Non-pigmented ciliary epithelial cell (primary cell): ENCODE results near the gene RBMS1.

Experiments
- DNase-seq: peaks from one replicate; pipeline ENCODE4 v3.0.0-alpha.2; 2010; ENCODE audit warnings: low read depth

Gene RBMS1

DNA sequence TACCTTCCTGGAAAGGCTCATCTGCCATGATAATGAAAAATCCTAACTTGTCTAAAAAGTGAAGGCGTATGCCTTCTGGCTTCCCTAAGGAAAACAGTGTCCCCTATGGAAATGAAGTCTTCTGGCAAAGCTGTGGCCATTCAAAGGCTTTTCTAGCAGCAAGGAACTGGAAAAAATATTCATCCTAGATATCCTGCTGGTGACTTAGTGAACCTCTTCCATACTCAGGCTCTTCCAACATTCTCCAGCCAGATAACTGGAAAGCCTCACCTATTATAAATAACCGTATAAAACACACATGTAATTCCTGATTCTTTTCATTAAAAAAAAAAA, 84.7 kb downstream of the RBMS1 start:
- no peak for DNase-seq

DNA sequence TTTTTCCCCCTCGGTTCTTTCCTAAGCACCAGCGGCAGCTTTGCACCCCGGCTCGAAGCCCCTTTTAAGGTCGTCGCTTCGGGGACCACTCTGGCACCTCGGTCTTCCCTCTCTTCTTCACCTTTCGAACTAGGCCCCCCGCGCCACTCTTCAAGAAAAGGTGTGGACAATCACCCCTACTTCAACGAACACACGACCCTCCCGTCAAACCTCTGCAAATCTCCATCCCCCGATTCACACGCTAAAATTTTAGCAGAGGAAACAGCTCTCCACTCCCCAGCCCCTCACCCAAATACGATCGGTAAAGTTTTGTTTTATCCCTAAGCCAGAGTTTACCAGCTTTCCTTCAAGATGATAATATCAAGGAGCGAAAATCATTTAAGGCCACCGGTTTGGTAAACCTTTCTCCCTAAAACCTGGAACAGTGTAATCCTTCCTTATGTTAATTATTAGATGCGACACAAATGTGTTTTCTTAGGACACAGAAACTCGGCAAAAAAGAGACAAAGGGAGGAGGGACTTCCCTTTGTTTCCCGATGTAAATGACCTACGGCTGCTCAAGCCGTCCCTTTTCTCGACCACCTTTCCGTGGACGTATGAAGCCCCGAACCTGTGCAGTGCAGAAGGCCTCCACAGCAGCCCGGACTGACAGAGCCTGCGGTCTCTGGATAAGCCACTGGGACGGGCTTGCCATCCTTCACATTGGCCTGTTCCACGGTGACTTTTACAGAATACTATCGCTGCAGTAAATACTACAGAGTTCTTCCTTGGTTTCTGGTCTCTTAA, 85.2 kb downstream of the RBMS1 start:
- no peak for DNase-seq

DNA sequence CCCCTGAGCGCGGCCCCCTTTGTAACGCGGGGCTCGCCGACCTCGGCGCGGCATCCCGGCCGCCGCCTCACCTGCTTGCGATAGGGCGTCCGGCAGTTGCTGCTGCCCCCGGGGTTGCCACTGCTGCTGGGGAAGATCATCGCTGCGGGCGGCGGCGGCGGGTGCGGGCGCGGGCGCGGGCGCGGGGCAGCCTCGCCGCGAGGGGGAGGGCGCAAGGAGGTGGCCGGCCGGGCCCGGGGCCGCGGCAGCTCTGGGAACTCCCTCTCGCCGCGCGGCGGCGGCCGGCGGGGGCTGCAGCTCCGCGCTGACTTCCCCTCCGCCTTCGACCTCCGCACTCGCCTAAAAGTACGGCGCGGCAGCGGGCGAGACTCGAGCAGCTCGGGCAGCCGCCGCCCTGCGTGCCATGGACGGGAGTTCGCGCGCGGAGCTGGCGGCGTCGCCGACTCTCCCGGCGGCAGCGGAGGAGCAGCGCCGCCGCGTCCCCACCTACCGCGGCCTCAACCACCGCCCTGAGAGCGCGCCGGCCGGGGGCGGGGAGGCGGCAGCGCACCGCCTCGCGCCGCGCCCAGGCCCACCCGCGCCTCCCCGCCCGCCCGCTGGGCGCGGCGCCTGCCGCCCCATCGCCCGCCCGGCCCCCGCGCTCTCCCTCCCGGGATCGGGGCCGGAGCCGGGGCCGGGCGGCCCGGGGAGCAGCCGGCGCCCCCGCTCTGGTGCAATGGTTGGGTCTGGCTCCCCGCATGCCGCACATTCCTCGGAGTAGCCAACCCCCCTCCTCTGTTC, 86.0 kb downstream of the RBMS1 start:
- DNase-seq: no peak

DNA sequence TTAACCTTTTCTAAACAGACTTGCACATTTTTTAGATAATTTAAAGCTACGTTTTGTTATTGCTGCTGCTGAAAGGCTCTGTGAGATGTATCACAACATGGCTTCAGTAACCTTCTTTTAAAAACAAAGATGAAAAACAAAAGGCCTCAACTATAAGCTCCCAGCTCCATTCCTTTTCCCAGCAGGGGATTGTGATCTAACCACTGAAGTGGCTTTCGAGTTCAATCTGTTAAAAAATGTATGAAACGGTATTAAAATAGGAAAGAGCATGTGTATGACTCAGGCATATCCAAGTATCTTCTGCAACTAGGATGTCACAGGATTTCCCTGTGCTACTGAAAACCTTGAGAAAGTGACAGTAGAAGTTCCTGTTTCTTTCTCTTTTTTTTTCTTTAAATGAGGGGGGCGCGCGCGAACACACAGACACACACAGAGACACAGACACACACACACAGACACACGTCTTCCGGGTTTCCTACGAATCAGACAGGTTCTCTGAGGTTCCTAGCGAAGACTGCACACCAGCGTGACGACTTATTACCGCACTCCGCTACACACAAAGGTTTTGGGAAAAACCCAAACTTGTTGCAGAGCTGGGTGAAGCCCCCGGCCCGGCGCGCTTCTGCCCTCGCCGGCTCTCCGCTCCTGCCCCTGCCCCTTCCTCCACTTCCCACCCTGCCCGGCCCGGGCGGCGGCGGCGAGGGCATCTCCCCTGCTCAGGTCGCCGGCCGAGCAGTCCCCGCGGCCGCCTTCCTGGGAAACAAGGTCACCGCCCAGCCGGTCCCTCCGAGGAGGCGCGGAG, 86.8 kb downstream of the RBMS1 start:
- no peak for DNase-seq

DNA sequence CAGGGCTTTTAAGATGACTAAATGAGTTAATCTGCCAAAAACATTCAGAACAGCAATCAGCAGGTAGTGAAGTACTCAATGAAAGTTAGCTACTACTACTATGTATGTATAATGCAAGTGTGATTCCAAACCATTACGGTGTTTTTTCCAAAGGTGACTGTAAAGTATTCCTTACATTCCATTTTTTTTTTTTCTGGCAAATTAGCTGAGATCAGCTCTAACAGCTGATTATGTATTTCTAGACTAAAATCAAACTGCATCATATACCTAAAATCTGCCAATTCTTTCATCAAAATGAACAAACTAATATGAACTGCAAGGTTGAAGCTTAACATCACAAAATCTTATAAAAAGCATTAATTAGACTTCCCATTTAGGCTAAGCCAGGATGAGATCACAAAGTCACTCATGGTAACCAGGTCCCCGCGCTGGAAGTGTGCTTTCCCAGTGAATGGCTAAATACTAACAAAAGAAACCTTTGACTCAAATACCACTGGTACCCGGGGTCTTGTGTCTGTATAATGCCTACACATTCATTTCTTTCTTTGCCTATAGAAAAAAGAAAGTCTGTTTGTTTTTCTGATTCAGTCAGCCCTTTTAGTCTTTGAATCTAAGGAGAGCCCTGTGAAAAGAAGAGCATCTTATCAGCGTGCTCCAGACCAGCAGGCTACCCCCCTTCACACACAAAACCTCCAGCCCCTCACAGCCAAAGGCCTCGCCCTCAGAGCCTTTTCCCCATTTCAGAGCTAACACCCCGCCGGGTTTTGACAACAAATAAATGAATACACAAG, 88.3 kb downstream of the RBMS1 start:
- no peak for DNase-seq

DNA sequence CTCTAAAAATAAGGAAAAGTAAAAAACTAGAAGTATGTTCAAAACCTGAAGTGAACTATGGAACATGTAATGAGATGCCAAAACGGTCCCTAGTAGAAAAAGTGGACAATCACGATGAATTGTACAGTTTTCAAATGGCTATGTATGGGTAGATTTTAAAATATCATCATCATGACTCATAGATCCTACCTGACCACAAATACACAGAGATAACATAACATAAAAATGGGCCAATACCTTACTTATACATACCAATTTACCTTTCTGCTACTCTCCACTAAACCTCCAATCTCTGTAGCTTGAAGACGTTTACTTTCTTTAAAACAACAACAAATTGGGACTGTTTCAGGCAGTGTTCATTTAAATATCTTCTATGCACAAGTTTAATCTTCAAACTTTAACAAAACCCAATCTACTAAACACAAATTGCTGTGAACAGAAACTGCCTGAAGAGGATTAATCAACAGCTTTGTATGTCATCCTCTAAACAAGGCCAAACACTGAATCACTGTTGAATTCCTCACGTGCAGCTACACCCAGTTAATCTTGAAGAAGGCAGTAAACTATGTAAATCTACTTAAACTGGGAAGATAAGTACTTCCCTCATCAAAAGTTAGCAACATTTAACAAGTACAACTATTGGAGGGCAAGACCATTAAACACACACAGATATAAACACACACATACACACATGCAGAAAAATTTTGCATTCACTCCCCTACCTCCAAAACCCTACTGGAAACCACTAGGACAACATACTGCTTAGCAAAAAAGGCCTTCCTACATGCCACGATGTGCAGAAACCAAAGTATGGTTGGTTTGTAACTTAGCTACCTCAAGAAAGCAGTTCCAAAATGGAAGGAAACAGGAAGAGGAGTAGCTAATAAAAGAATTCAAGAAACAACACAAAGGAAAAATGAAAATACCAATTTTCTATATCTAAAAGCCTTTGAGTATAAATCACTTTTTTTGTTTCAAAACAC, 90.3 kb downstream of the RBMS1 start:
- DNase-seq: no peak

DNA sequence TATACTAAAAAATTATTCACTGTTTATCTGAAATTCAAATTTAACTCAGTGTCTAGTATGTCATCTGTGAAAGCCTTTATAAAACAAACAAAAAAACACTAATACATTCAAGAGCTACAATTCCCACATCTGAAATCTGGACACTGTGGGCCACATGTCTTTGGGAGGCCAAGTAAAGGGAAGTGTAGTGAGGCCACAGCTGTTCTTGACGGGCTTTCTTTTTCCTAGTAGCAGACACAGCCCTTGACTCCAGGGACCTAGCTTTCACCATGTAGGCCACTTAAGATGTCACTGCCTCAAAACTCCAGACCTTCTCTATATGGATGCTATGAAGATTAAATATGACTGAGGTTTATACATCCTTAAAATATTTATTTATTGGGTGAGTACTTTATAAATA, 91.1 kb downstream of the RBMS1 start:
- DNase-seq: no peak

DNA sequence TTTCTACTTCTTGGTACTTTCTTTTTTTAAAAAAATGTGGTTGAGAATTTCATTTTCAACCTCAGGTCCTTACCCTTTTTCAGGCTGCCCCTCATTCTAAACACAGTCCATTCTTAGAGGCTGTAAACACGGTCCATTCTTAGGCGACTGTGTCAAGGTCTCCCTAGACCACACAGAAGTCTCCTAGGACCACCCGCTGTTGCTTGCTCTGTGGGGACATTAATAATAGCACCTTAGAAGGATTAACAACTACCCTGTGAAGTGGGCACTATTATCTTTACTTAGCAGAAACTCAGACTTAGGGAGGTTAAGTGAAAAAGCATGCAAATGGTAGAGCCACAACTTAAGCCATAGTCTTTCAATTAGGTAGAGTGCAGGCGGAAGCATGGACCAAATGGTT, 91.7 kb downstream of the RBMS1 start:
- no peak for DNase-seq

DNA sequence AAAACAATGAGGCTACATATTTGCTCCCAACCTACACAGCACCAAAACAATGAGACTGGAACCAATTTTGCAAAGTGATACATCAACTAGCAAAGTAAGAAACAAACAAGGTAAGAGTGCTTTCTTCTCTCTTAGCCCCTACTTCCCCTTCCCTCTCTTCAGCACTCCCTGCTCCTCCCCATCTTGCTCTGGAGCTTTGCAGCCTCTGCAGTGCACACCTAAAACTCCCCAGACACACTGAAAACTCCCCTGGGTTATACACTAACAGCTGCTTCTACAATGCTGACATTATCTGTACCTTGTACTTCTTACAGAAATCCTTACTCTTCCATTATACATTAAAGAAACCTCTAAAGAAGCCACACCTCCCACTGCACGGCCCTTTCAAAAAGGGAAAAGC, 93.7 kb downstream of the RBMS1 start:
- DNase-seq: no peak

DNA sequence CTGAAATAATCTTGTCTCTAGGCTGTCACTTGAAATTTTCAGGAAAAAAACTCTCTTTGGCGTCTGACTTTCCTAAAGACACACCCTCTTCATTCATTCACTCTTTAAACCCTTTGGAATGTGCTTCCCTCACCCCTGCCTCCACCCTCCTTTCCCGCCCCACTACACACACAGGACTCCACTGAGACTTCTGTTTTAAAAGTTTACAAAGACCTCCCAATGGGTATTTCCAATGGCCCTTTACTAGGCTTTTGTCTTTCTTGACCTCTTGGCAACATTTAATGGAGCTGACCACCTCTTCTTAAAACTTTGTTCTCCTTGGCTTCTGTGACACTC, 96.1 kb downstream of the RBMS1 start:
- DNase-seq: no peak

DNA sequence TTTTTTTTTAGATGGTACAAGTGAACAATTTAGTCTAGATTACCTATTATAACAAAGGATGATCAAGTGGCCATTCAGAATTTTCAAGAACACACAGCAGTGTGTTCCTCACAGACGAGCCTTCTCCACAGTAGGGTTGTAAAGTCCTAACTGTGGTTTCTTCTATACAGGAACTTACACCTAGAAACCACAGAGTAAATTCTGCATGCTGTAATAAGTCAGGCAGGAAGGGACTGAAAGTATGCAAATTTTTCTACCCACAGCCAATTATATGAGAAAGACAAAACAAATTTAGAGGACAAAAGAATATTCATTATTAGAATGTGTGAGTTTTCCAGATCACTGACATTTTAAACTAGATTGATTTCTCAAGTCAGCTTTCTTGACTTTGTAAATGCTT, 99.5 kb downstream of the RBMS1 start:
- no peak for DNase-seq

DNA sequence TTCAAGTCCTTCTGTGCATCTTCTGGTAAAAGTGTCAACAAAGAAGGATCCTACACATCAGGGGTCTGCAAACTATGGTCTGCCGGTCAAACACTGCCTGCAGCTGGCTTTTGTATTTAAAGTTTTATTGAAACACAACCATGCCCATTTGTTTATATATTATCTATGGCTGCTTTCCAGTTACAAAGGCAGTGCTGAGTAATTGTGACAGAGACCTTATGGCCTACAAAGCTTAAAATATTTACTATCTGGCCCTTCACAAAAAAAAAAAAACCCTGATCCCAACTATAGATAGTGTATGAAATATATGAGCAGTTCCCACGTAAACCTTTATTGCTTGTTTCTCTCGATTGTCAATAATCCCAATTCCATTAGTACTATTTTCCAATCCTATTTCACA, 101.4 kb downstream of the RBMS1 start:
- DNase-seq: no peak

DNA sequence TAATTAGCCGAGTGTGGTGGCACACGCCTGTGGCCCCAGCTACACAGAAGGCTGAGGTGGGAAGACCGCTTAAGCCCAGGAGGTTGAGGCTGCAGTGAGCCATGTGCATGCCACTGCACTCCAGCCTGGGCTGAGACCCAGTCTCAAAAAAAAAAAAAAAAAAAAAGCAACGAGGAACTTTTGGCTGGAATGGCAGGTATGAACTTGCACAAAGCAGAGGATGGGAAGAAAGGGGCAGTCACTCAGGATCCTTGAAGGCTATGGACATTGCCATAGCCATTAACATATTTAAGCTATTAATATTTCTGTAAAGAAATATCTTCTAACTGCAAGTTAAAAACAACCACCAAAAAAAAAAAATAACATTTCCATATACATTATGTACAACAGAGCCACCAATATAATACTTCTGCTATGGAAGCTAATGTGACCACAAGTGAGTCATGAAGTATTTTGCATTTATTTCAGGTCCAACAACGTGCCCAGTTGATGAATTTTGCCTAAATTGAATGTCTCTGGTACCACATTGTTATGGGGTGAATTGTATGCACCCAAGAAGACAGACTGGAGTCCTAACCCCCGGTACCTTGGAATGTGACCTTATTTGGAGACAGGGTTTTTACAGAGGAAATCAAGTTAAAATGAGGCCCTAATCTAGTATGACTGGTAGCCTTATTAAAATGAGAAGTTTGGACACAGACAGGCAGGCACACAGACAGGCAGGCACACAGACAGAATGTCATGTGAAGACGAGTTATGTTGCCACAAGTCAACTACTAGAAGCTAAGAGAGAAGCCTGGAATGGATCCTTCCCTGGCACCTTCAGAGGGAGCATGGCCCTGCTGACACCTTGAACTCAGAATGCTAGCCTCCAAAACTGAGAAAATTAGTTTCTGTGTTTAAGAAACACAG, 102.8 kb downstream of the RBMS1 start:
- no peak for DNase-seq

DNA sequence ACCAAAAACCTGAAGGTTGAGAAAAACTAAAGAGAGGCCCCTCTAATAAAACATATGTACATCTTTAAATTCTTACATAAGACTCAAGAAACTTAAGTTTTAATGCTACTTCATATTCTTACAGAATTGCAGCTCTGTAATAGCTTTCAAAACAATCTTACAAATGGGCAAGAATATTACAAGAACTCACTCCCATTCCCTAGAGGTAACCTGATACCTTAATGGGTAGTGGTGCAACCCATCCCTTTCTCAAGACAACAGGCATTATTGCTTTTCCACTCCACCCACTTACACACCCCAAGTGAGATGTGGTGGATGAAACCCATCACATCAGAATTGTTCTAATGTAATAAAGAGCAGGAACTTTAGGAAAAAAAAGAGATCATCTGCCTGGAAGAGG, 103.7 kb downstream of the RBMS1 start:
- DNase-seq: no peak

DNA sequence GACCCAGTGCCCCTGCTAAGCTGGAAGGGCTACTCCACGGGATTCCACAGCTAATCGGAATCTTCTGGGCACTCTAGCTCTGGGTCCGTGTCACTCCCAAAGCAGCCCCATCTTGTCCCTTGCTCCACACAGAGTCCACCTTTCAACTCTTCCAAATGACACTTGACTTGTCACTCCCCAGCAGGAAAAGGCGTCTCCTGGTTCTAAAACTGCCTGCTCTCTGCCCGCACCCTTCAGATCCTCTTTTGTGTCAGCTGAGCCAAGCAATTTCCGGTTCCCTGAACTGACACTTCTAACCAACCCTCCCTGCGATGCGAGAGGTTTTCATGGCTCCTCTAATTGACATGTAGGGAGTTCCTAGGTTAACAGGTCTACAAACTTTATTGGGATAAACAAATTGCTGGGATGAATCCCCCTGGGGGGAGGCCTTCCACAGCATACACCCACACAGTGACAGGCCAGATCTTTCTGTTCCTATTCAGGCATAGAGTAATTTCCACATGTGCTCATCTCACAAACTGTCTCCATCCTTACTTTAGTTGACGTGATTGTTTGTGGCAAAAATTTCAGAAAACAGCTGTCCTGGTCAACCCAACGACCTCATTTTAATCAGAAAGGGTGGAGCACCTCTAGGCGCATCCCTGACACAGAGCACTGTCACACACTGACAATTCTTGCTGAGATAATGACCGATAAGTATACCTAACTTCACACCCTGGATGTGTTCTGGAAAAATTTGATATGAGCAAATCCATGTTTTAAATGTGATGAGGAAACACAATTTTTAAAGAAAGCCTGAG, 104.9 kb downstream of the RBMS1 start:
- DNase-seq: no peak

DNA sequence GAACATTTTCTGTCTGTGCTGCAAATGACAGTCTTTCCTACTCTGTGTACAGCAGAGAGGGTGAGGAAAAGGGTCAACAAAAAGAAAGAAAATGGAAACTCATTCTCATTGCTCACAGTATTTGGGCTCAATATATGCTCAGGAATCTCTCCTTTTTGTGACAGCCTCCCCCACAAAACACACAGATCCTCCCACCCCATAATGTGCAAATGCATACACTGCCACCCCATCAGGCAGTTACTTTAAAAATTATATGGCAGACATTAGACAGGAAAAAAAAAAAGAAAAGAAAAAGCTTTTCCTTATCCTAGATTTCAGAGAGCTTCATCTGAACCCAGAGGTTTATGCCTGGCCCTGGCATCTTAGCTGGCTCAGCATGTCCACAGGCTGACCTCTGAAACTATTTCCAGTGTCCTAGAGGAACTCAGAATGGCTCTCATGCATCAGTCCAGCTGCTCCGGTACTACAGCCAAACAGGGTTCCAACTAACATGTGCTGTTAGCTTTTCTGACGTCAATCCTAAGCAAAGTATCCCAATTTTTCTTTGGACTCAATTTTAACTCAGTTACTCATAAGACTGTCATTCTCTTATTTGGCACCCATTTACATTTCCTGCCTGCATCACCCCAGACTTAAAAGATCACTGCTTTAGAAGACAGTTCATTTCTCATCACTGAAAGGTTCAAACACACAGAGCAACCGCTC, 105.9 kb downstream of the RBMS1 start:
- peak; percentile 92 for DNase-seq

DNA sequence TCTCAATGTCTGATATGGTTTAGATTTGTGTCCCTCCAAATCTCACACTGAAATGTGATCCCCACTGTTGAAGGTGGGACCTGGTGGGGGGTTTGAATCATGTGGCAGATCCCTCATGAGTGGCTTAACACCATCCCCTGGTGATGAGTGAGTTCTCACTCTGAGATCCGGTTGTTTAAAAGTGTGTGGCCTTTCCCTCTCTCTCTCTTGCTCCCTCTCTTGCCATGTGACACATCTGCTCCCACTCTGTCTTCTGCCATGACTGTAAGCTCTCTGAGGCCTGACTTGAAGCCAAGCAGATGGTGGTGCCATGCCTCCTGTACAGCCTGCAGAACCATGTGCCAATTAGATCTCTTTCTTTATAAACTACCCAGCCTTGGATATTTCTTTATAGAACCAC, 108.8 kb downstream of the RBMS1 start:
- DNase-seq: no peak

DNA sequence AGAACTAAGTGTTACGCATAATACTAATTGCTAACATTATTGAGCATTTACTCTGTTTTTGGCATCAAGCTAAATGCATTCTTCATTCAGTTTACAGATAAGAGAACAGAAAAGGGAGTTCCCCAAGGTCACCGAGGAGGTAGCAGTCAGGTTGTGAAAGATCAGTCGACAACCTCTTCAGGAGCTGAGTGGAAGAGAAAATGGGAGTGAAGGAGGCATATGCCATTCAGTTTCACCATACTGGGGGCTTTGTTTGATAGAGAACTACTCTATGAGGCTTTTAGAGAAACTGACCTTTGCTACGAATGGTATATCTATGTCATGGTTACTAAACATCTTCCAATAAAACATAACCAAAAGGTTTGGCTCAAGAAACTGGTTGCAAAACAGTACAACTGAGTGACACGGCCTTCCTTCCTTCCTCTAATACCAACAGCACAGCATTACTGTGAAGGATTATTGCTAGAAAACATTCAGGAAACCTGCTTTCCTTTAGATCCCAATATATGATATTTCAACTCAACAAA, 112.1 kb downstream of the RBMS1 start:
- DNase-seq: no peak
